Vagina (tissue), 2 donors: ENCODE measurements around the gene DAPP1.

Experiments
- CTCF ChIP-seq, 3 experiments: fragments of 450-650 bp in 2 of 3; fragments of 200-600 bp in 1 of 3; sonication (generic) in 1 of 3; IDR thresholded peaks; one replicate each; pipeline ENCODE4 v1.5.1; 2017 to 2019; ENCODE audit warnings: antibody characterized with exemption in 3 of 3, mild to moderate bottlenecking in 2 of 3, moderate library complexity in 2 of 3
- POLR2A ChIP-seq, 2 donors: fragments of 450-650 bp; IDR thresholded peaks; one replicate each; pipeline ENCODE4 v1.6.1; 2017; ENCODE audit warnings: antibody characterized with exemption in 2 of 2, mild to moderate bottlenecking in 2 of 2, moderate library complexity in 2 of 2

DNA sequence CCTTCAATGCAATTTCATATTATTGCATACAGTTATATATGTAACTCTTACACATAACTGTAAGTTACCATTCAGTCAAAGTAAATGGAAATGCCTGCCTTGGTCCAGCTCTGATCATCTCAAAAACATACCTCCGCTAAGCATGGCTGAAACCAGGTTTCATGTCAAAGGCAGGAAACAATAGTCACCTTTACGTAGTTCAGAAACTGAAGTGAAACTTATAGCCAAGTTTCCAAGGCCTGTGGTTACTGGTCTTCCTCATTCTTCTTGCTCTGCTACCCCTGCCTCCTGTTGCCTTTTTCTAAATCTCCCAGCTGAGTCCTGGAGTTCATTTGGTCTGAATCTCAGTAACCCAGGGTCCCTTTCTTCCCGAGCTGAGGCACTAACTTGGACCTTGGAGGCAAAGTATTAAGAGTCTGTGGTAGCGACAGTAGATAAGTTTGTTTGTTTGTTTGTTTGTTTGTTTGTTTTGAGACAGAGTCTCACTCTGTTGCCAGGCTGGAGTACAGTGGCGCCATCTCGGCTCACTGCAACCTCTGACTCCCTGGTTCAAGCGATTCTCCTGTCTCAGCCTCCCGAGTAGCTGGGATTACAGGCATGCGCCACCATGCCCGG is 30.8 kb downstream of the DAPP1 start:
- no peak for TF ChIP-seq POLR2A (IDR thresholded peaks at IDR 0.05)
- TF ChIP-seq CTCF (IDR thresholded peaks at IDR 0.05), result no peak
